Measurements from ENCODE around the gene PRR12. TPM values are rescaled to one million over a fixed set of nuclear protein-coding genes. Genes with fewer than 3 reads are reported as not detected.
A peak's percentile ranks its signal among the peaks of the same experiment; 100 is the strongest.

Gene PRR12
- total and polyA plus RNA-seq, 2 donors (not counting 1 experiment from before 2014, with no cell fraction given): 0.40 to 2.1 TPM

GRCh38 chr19:49543032-49543431 is 48.0 kb upstream of the PRR12 start:
- H4K20me1 ChIP-seq (ENCODE audit: control insufficient read depth, extremely low read depth, insufficient read depth, low read length): no peaks in the 10 kb centered on the region

DNA sequence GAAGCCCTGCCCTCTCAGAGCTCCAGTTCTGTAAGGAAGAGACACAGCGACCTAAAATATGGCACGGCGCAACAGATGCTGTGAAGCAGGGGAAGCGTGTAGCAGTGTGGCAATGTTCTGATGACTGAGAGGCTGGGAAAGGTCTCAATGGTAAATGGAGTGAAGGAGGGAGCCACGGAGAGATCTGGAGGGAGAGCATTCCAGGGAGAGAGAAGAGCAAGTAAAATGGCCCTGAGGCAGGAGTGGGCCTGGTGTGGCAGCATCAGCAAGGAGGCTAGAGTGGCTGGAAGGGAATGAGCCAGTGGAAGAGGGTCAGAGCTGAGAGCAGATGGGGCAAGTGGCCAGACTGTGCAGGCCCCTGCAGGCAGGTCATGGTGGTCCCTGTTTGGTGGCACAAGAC is 46.8 kb upstream of the PRR12 start:
- H2AFZ ChIP-seq (ENCODE audit: low read length): no peak overlapping the region
- H4K20me1 ChIP-seq (ENCODE audit: control insufficient read depth, extremely low read depth, insufficient read depth, low read length): no peaks in the 10 kb centered on the region
- no peaks in the 10 kb centered on the region for H3K9me3 ChIP-seq (ENCODE audit: control insufficient read depth, insufficient read depth, low read depth, low read length)
- no peak for DNase-seq (ENCODE audit: low read depth in 2 of 2)
- no peaks in the 10 kb centered on the region for H3K27me3 ChIP-seq (ENCODE audit: control insufficient read depth, insufficient read depth, low read length)
- peaks cover 3% of the 10 kb centered on the region for H3K36me3 ChIP-seq (ENCODE audit: control insufficient read depth, insufficient read depth, low read length)
- H3K79me2 ChIP-seq (ENCODE audit: control insufficient read depth, insufficient read depth, low read length): no peaks in the 10 kb centered on the region
- no peak overlapping the region for H3K9ac ChIP-seq (ENCODE audit: insufficient read depth, low read length)
- no peak overlapping the region for H3K27ac ChIP-seq (ENCODE audit: insufficient read depth, low read length)
- TF ChIP-seq CTCF (conservative IDR thresholded peaks at IDR 0.05 in 1 of 2, IDR thresholded peaks at IDR 0.05 in 1 of 2; ENCODE audit: low read depth in 1 of 2, low read length in 2 of 2): no peak
- no peak for TF ChIP-seq EZH2 (IDR thresholded peaks at IDR 0.05; ENCODE audit: low read length, missing control alignments)
- H3K4me1 ChIP-seq (ENCODE audit: control insufficient read depth, extremely low read depth, insufficient read depth, low read length): peaks cover 3% of the 10 kb centered on the region
- no peak overlapping the region for H3K4me2 ChIP-seq (ENCODE audit: extremely low read depth, insufficient read depth, low read length)
- no peak overlapping the region for H3K4me3 ChIP-seq (replicated peaks in 1 of 4; ENCODE audit: control extremely low read depth in 1 of 4, insufficient read depth in 1 of 4, low read depth in 3 of 4, low read length in 4 of 4)

More at GRCh38 chr19:49543032-49543431, 48.0 kb upstream of the PRR12 start:
- no peak for DNase-seq (ENCODE audit: low read depth in 2 of 2)
- Histone ChIP-seq H3K27ac (ENCODE audit: insufficient read depth, low read length) (no peak overlapping the region), H3K9ac (ENCODE audit: insufficient read depth, low read length) (no peak overlapping the region), H3K4me2 (ENCODE audit: extremely low read depth, insufficient read depth, low read length) (no peak overlapping the region), H3K4me1 (ENCODE audit: control insufficient read depth, extremely low read depth, insufficient read depth, low read length) (peaks cover 3% of the 10 kb centered on the region), H3K4me3 (replicated peaks in 1 of 4; ENCODE audit: control extremely low read depth in 1 of 4, insufficient read depth in 1 of 4, low read depth in 3 of 4, low read length in 4 of 4) (no peak overlapping the region), H2AFZ (ENCODE audit: low read length) (no peak overlapping the region), H3K79me2 (ENCODE audit: control insufficient read depth, insufficient read depth, low read length) (no peaks in the 10 kb centered on the region), H3K27me3 (ENCODE audit: control insufficient read depth, insufficient read depth, low read length) (no peaks in the 10 kb centered on the region), H3K36me3 (ENCODE audit: control insufficient read depth, insufficient read depth, low read length) (peaks cover 7% of the 10 kb centered on the region), H3K9me3 (ENCODE audit: control insufficient read depth, insufficient read depth, low read depth, low read length) (no peaks in the 10 kb centered on the region)
- TF ChIP-seq EZH2 (IDR thresholded peaks at IDR 0.05; ENCODE audit: low read length, missing control alignments): no peak
- no peak for TF ChIP-seq CTCF (conservative IDR thresholded peaks at IDR 0.05 in 1 of 2, IDR thresholded peaks at IDR 0.05 in 1 of 2; ENCODE audit: low read depth in 1 of 2, low read length in 2 of 2)

DNA sequence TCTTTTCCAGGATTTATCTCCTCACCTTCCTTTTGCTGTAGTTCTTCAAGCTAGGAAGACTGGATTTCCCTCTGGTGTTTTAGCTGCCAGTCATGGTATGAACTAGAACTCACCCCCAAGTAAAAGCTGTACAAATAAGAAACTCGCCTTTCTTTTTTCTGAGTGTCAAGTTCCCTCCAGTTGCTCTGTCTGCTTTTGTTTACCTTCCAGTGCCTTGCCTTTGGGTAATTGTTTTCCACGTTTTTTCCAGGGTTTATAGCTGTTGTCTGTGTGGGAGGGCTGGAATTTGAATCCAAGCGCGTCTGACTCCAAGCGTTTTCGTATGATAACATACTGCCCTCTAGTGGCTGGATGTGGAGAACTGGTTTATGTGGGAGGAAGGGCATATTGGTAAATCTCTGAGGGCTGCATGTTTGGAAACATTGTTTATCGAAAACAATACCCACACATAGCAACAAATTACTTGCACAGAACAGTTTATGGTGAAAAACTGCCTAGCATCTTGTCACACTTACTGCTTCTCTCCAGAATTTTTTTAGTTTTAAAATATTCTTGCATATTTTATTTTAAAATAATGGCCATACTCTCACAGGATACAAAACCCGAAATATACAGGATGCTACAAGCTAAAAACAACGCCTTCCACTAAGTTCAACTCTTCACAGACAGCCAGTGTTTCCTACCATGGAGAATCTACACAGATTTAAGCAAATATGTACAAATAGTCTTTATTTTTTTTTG is 44.0 kb upstream of the PRR12 start:
- Histone ChIP-seq H3K9me3 (ENCODE audit: control insufficient read depth, insufficient read depth, low read depth, low read length) (no peaks in the 10 kb centered on the region), H3K4me3 (replicated peaks in 1 of 4; ENCODE audit: control extremely low read depth in 1 of 4, insufficient read depth in 1 of 4, low read depth in 3 of 4, low read length in 4 of 4) (no peak overlapping the region), H3K9ac (ENCODE audit: insufficient read depth, low read length) (no peak overlapping the region), H3K27ac (ENCODE audit: insufficient read depth, low read length) (no peak overlapping the region), H3K4me2 (ENCODE audit: extremely low read depth, insufficient read depth, low read length) (no peak overlapping the region), H4K20me1 (ENCODE audit: control insufficient read depth, extremely low read depth, insufficient read depth, low read length) (no peaks in the 10 kb centered on the region), H3K27me3 (ENCODE audit: control insufficient read depth, insufficient read depth, low read length) (no peaks in the 10 kb centered on the region), H3K4me1 (ENCODE audit: control insufficient read depth, extremely low read depth, insufficient read depth, low read length) (peaks cover 3% of the 10 kb centered on the region), H2AFZ (ENCODE audit: low read length) (no peak overlapping the region), H3K36me3 (ENCODE audit: control insufficient read depth, insufficient read depth, low read length) (peaks cover 3% of the 10 kb centered on the region), H3K79me2 (ENCODE audit: control insufficient read depth, insufficient read depth, low read length) (no peaks in the 10 kb centered on the region)
- peak; percentile 79 to 91 for DNase-seq (ENCODE audit: low read depth in 2 of 2)
- TF ChIP-seq EZH2 (IDR thresholded peaks at IDR 0.05; ENCODE audit: low read length, missing control alignments): no peak
- TF ChIP-seq CTCF (conservative IDR thresholded peaks at IDR 0.05 in 1 of 2, IDR thresholded peaks at IDR 0.05 in 1 of 2; ENCODE audit: low read depth in 1 of 2, low read length in 2 of 2): peak; percentile 84 to 88
